ENCODE data around the gene KIF18A.
"Not testable (repeated sequence)": the region's sequence is repeated elsewhere in the genome, so short reads cannot be mapped to it uniquely, and the experiment has no call there.

The KIF18A gene

DNA sequence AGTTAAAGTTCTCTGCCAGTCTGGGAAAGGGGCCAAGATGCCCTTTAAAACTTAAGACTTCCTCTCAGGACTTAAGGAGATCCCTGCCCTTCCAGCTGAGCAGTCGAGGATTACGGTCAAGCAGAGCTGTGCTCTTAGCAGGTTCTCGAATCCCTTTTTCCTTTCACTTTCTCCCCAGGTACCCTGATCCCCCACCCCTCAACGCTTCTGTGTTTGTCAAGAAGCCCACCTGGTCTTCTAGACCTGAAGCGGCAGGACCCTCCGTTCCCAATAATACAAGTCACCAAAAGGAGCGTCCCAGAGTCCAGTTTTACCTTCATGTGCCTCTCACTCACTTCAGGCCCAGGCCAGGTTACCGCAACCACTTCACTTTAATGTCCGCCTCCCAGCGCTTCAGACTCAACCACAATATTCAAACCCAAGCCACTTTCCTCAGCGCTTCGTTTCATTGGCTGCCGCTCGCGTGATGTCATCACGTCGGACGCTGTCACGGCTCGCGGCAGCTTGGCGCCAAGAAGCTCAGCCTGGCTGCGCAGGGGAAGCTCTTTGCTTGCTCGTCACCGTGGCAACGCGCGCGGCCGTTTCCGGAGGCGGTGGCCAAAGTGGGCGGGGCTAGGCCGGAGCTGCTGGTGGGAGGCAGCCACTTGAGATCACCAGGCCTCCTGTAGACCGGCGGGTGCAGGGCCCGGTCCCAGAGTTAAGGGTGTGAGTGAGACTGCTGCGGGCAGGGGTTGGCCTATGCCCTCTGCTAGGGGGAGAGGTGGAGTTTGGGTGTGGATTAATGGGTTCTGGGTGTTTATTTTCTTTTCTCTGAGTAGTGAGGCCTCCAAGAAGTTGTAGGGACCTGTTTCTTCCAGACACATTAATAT, at the start of gene KIF18A, which contains the start of gene METTL15:
Gene KIF18A, minus strand, starts transcription at position 407 of the 869 bp plus-strand sequence. CDS start 10,209 bp downstream, outside the sequence.
Gene METTL15, plus strand, starts transcription at position 639 of the 869 bp plus-strand sequence. CDS start 4,947 bp downstream, outside the sequence.
- peak; percentile 83 to 100 (median 99) for DNase-seq

DNA sequence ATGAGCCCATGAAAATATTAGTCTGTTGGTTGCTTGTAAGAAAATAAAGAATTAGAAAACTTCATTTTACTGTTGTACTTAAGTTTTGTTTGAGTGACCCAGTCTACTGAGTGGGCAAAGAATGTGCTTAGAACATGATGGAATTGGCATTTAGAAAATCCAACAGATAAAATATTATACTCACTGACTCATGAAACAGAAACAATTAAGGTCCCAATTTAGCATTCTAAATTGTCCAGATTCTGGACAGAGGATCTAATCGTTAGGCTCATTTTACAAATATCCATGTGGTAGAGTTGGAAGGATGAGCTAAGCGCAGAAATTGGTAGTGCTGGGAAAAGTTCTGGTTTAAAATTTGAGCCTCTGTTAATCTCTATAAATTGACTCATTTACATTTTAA, 45.6 kb upstream of the KIF18A start:
- DNase-seq = no peak

DNA sequence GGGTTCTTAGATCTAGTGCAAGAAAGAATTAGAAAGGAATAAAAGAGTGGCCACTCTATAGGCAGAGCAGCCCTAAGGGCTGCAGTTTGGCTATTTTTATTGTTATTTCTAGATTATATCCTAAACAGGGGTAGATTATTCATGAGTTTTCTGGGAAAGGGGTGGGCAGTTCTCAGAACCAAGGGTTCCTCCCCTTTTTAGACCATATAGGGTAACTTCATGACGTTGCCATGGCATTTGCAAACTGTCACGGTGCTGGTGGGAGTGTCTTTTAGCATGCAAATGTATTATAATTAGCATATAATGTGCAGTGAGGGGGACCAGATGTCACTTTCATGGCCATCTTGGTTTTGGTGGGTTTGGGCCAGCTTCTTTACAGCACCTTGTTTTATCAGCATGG, 44.8 kb upstream of the KIF18A start:
- DNase-seq = no peak

DNA sequence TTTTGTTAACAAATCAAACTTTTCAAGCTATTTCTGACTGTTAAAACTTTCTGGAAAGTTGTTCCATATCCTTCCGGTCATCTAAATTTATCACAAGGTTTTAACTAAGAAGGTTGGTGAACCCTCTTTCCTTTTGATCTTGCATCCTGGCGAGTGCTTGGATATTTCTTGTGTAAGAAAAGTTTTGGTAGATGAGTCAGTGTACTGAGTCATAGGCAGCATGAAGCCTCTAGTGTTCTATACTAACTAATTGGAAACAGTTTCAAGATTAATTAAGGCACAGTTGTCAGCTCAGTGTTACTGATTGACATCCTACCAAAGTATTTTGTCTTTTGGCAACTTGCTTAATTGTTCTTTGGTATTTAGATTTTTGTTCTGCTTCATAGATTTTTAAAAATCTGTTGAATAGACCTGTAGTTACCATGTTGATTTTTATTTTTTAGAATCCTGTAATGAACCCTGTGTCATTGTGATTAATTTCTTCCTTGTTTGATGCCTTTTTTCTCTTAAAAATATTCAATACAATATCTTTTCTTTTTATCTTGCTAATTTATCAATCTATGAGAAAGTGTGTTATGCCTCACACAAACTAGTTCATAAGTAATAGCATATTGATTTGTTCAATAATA, 38.3 kb upstream of the KIF18A start:
- no peak for DNase-seq

DNA sequence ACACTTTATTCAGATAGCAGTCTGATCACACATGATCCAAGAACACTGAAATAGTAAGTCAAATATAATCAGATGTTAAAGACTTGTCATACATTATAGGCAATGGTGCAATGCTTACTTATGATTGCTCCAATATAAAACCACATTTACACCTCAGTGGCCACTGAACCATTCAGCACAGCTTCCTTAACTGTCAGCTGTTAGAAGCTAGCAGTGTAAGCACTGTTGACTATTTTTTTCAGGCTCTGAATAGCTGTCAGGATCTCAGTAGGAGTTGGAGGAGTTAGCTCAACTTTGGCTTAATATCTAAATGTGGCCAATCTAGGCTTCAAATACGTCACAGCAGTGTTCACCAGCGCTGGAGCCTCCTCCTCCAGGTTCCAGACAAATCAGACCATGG, 36.9 kb upstream of the KIF18A start:
- no peak for DNase-seq

DNA sequence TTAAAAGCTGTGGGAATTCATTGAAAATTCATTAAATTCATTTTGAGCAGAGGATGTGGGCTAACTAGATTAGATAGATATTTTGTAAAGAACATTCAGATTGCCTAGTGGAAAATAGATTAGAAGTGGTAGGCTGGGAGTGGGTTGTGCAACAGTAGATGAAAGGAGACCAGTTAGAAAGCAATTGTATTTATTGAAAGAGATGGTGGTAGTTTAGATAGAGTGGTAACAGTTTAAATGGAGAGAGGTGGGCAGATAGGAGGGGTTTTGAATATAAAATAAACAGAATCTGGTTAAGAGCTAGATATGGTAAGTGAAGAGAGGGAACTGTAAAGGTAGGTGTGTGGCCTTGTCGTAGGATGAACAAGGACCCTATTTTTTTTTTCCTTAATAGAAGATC, 34.8 kb upstream of the KIF18A start:
- no peak for DNase-seq

DNA sequence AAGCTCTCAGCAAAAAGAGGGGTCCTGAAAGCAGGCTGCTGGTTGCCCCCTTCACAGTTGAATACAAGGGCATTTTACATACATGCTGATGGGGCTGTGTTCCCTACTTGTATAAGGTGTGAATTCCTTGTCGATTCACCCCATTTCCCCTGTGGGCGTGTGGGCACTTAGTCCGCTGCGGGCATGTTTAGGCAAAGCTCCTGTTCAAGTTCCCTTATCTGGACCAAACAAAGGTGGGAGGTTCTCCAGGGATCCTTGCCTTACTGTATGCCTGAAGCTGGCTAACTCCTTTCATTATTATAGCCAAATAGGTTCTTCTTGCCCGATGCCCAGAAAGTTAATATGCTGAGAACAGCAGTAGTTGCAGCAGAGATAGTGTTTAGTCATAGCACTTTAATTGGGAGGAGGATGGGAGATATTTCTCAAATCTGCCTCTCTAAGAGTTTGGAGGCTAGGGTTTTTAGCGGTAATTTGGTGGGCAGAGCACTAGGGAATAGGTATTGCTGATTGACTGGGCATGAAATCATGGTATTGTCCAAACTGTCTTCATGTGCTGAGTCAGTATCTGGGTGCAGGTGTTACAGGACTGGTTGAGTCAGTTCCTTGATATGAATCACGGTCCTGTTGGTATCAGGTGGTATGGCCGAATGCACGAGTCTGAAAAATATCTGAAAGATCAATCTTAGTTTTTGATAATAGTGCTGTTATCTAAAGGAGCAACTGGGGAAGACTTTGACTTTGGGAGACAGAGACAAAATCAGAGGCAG, 32.9 kb upstream of the KIF18A start:
- DNase-seq = no peak

DNA sequence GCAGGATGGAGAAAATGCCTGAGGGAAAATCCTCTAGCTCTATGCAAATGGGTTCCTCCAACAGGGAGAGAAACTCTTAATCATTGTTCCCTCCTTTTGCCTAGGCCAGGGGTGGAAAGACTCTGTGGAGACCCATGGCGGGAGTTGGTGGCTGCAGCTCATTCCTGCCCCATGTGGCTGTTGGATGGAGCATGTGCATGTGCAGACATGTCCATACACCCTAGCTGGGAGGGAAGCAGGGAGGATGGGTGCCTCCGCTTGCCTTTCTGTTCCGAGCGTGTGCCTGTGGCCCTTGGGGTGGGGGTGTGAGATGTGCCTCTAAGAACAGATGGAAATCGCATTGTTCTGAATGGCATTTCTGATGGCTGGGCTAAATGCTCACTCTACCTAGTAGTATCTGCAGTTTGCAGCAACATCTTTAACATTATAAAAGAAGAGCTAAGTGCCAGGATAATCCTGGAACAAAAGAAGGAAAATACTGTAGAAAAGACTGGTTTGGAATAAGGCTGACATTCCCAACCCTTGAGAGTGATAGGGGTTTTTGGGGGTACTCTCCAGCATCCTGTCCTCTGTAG, 32.0 kb upstream of the KIF18A start:
- DNase-seq = no peak

DNA sequence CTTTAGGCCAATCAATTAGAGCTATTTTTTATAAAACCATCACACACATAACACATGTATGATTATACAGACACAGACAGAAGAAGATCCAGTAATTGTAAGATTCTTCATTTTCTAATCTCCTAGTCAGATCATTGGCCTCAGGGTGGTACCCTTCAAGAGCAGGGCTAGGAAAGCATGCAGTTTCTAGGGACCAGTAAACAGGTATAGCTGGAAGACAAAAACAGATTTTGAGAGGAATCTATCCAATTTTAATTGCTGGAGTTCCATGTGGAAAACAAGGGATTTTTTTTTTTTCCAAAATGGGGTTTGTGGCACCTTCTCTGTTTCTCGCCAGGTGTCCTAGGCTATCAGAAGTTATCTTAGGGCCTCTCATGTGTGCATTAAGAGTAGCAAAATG, 29.9 kb upstream of the KIF18A start:
- no peak for DNase-seq

DNA sequence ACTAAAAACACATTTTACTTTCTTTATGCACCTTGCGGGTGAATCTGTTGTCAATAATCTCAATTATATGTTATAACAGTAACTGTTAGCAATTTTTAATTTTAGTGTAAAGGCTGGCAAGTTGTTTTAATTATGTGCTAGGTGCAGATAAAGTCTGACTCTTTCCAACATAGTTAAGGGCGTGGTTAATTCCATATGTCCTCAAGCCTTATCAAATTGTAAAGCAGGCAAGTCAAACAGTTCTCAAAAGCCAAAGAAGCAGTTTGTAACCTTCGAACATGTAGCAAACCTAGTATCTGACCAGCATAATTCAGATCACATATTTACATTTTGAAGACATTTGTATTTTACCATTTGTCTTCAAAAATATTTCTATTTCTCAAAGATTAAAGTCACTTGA, 29.4 kb upstream of the KIF18A start:
- DNase-seq = no peak

DNA sequence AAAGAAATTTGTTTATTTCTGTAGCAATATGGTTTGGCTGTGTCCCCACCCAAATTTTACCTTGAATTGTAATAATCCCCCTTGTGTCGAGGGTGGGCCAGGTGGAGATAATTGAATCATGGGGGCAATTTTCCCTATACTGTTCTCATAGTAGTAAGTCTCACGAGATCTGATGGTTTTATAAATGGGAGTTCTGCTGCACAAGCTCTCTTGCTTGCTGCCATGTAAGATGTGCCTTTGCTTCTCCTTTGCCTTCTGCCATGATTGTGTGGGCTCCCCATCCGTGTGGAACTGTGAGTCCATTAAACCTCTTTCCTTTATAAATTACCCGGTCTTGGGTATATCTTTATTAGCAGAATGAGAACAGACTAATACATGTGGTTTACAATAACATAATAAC, 28.2 kb upstream of the KIF18A start:
- not testable (repeated sequence) for DNase-seq

DNA sequence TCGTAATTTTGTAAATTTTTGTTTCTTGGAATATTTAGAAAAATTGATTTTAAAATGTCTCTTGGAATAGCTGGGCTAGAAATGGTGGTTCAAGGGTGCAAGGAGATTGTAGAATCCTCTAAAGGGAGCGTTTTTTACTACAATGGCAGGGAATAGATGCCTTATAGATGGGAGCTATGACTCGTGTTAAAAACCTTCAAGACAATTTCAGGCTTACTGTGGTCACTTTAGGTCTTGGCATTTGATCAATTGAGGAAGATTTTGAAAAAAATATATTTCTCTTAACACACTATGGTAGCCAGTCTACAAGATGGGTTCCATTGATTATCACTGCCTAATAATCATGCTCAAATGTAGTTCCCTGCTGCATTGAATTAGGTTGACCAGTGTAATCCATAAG, 25.2 kb upstream of the KIF18A start:
- no peak for DNase-seq

DNA sequence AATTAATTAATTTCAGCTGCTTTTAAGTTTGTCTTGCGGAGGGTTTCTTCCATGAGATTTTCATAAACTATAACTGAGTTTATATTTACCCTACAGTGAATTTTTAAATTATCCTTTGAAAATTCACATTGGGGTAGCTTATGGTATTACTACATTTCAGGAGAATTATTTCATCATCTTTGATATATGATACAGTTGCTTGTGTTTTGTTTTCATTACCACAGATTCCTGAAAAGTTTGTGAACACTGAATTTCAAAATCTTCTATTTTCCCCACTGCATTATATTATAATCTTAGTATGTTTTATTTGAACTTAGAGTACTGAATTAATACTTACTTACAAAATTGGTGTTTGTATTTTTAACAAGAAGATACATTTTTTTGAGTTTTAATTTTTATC, 24.6 kb upstream of the KIF18A start:
- DNase-seq = no peak

DNA sequence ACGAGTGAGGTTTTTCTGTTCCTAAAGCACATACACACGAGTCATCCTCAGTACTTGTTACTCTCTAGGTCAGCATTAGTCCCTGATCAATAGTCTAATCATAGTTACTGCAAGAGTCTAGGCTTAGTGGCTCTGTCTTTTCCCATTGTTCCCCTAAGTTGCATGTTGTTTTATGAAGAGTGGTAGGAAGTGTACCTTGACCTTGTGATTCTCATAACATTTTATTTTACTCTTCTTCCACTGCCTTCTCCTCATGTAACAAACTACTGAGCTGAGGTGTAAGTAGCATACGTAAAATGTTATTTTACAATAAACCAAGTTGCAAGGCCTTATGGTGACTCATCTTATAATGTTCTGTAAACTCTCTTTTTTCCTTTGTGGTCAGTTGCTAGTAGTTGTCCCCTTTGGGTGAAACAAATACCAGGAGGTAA, 15.2 kb upstream of the KIF18A start:
- DNase-seq = no peak

DNA sequence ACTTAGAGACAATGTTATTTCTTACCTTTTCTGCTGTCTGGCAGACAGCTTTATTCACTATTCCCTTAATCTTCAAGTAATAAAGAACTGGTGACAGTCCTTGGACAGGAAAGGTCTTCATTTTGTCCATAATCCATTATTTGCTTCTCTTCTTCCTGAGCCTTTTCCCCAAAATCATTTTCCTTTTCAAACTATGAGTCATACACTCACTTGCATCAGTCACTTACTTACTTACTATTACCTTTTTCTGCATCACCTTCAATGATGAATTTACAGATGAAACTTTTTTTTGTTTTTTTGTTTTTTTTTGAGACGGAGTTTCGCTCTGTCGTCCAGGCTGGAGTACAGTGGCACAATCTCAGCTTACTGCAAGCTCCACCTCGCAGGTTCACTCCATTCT, 9.8 kb upstream of the KIF18A start:
- no peak for DNase-seq

DNA sequence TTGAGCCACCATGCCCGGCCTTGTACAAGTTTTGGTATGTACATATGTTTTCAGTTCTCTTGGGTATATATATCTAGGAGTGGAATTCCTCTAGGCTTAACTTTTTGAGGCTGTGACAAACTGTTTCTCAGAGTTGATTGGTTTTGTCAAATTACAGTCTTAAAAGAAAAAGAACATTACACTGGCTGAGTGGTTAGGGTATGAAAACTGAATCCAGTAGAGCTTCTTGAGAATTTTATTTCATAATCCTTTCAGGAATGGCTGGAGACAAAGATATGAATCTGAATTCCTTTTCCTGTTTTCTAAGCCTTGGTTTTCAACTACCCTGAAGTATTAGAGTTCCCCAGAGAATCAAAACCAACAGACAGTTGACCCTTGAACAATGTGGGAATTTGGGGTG, 6.8 kb upstream of the KIF18A start:
- no peak for DNase-seq

DNA sequence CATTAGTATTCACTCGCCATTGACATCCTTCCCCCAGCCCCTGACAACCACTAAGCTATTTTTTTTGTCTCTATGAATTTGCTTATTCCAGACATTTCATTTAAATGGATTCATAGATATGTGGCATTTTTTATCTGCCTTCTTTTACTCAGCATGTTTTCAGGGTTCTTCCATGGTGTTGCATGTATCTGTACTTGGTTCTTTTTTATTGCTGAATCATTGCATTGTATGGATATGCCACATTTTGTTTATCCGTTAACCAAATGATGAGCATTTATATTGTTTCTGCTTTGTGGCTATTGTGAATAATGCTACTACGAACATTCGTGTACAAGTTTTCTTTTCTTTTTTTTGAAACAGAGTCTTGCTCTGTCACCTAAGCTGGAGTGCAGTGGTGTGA, 6.2 kb upstream of the KIF18A start:
- DNase-seq = no peak

DNA sequence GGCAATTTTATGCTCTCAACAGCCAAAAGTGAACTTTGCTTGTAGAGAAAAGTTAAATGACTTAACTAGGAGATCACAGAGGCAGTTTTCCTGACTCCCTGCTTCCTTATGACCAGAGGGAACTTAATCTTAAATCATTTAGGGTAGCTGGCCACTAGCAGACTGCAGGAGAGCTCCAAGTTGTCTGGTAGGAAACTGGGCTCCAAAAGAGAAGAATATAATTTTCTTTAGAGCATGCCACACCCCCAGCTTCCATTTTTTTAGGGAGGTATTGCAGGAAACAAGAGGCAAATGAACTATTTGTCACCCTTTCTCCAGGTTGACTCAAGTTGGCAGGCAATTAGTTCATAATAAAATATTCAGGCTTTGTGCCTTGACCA, 2.9 kb upstream of the KIF18A start:
- DNase-seq = no peak

DNA sequence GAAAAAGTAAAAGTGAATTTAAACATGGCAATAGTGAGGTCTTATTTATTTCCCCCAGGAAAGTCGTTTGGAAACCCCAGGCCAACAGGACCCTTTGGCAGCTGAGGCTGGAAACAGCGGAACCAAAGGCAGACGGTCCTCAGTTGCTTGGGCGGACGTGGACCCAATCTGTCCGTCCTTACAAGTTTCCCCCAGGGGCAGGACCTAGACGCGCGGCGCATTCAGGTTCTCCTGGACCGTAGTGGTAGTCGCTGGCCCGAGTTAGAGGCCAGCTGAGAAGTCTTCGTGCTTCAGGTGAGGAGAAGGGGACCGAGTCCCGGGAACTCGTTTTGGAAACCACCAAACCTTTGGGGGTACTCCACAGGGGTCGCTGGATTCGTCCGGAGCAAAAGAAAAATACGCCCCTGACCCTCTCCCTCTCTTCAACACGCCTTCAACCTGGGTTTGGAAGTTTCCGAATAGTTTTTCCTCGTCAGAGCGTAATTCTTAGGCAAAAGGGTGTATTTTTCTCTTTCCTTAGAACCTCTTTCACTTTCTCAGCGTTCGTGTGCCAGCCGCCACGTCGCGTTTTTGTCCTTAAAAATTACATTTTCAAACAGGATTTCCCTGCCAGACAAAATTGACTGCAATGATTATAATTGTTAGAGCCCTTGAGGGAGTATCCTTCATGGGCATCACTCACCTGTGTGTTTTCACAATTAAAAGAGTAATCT, 2.3 kb upstream of the KIF18A start:
- DNase-seq = peak in 55 of 58 donors; percentile 1 to 75 (median 30)

DNA sequence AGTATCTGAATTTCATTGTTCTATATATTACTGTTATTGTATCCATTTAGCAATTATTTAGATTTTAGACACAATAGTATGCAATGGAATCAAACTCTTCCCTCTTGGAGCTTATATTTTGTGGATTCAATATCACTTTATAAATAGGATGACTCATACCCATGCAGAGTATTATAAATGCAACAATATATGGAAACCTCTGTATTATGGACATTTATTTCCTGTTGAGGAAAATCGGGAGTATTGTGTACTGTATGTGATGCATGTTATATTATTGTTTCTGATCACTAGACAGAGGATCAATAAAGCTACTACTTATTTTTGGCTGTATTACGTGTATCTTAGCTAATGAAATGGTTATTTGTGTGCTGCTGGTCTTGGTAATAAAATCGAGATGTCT, 1.0 kb upstream of the KIF18A start:
- no peak for DNase-seq

DNA sequence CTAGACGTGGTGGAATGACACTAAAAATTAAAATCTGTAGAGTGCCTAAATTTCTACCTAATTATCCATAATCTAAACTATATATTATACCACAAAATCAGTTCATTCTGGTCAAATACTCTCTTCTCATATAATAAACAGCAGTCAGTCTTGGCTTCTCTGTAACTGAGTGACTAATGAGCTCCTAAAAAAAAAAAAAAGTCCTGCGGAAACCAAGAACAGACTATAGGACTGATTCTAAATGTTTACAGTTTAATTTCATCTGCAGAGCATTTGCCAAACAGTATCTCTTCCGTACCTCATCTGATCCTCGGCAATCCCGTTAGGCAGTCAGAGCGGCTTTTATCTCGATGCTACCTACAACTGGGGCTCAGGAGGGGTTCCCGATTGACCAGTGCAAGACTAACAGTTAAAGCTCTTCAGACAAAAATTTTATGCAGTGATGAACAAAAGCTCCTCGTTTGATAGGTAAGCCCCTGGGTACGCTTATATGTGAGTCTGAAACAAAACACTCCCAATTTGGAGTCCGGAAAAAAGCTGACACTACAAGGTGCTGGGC, 686 bp downstream of the KIF18A start:
- peak in 1 of 58 donors; percentile 14 for DNase-seq
